Measurements from ENCODE around the gene PER1.
A peak's percentile ranks its signal among the peaks of the same experiment; 100 is the strongest.
"Not testable (repeated sequence)": the region's sequence is repeated elsewhere in the genome, so short reads cannot be mapped to it uniquely, and the experiment has no call there.

The PER1 gene

GRCh38 chr17:8118769-8119580, 33.2 kb downstream of the PER1 start:
- DNase-seq: peak; percentile 84 to 86

DNA sequence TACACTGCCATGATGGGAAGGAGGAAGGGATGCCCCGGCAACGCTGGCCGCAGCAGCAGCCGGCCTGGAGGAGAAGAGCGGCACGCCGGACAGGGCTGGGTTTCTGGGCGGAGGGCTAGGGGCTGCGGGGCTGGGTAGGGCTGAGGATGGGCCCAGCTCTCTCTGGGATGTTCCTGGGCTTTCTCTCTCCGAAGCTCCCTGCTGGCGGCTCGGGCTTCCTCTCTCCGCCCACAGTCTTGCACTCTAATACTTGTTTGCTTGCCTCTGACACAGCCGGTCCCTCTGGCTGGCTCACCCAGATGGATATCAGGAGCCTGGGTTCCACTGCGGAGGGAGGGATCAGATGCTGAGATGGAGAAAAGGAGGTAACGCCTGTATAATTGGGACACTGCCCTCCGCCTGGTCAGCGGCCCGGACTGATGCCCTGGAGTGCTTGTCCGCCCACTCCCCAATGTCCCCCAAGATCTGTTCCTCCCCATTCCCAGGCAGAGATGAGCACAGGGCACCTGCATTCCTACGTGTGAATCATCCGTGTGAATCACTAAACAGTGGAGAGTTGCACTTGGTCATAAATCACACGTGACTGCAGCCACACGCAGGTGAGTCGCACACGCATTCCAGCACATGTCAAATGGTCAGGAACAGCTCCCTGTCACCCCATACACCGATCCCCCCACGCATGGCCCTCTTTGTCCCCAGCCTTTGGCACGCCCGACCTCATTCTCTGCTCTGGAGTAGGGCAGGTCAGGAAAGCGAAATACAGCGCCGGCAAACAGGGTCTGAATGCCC, 34.0 kb downstream of the PER1 start, which contains the start of gene ALOXE3:
ALOXE3 (minus strand) TSS at position 535 of the 789 bp plus-strand sequence; CDS start at position 11, 524 bp downstream.
- DNase-seq: peak in 1 of 2 donors; percentile 51

DNA sequence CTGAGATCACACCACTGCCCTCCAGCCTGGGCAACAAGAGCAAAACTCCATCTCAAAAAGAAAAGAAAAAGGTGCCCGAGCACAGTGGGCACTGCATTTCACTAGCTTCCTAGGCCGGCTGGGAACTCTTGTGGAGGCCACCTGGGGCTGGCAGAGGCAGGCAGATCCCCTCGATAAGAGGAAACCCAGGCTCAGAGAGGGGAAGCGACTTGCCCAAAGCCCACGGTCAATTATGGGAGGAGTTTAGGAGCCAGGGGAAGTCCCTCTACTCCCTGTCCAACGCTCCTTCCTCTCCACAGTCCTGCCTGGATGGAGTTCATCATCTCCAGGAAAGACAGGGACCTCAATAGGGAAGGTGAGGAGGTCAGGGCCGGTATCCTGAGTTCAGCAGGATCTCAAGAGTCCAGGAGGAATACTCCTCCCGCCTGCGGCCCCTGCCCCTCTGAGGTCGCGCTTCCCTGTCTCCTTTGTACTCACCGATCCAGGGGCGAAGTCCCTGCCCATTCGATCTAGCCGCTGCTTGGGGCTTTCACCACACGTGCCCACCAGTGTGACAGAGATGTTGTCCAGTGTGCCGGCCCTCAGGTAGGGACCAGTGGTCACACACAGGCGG, 34.7 kb downstream of the PER1 start:
- DNase-seq: peak; percentile 44 to 66

- DNase-seq: no peak
Observed at GRCh38 chr17:8116776-8117175, 35.4 kb downstream of the PER1 start.

DNA sequence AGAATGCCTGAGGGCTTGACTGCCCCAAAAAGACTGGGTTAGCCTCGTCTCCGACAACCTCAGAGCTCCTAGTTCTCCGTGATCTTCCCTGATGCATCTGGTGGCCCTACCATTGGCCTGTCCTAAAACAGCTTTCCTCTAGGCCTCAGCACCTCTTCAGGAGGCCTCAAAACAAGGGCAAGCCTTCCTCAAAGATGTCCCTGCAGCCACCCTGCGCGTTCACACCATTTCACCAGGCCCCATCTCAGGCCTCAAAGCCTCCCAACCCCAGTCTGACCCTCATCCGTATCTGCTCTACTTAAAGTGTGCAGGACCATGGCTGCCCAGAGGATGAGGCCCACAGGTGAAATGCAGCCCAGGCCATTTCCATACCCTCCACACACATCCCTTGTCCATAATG, 41.3 kb downstream of the PER1 start:
- no peak for DNase-seq

DNA sequence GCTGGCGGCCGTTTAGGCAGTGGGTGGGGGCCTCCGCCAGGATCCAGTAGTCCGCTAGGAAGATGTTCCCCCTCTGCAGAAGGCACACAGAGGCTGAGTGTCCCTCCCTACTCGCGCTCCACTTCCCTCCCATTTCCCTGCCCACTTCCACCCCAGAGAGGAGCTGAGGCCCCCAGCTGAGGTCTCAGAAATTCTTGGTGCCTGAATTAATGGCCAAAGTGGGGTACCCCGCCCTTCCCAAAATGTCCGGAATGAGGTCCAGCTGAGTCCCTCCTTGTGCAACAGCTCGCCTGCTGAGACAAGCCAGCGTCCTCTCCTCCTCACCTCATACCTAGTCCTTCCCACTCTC, 41.8 kb downstream of the PER1 start:
- no peak for DNase-seq

GRCh38 chr17:8109661-8110455, 42.3 kb downstream of the PER1 start:
- peak in 1 of 2 donors; percentile 49 for DNase-seq

DNA sequence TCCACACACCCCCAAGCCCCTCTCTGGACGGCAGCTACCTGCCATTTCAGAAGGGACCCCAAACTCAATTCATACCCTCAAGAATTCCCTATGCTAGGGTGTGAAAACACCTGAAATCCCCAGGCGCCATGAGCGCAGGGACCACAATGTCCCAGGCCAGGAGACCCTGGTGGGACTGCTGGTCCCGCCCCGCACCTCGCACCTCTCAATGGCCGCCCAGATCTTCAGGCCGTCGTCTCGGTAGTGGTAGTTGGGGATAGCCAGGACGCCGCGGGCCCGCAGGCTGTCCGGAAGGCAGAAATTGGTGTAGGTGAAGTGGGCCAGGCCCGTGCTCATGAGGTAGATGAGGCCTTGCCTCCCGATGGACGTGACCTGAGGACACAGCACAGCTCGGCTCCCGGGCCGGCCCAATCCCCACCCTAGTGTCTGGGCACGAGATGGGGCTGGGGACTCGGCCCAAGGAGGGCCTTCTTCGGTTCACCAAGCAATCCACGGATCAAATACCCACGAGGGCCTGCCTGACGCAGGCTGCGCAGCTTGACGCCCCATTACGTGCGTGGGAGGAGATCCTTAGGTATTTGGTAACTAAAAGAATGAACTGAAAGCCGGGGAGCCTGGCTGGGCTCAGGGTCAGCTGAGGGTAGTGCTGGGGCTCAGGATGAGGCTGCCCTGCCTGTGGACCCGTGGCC, 43.1 kb downstream of the PER1 start:
- no peak for DNase-seq

GRCh38 chr17:8106980-8107379, 45.2 kb downstream of the PER1 start:
- DNase-seq: not testable (repeated sequence)

DNA sequence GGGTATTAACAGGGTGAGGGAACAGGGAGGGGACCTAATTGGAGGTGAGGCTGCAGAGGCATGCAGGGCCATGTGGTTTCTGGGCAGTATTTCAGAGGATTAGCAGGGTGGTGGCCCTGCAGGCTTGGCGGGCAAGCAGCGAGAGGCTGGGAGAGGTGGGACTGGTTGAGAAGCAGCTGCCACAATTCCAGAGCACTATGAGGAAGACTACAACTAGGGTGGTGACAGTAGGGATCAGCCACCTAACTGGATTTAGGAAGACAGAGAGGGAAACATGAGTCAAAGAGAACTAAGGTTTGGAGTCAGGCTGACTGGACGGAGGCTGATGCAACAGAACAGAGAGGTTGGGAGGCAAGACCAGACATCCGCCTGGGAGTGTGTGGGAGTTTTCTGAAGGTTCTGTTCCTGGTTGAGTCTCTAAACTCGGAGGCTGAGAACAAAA, 46.2 kb downstream of the PER1 start:
- peak; percentile 50 to 77 for DNase-seq

- DNase-seq: no peak
Observed at GRCh38 chr17:8104911-8105310, 47.3 kb downstream of the PER1 start.

DNA sequence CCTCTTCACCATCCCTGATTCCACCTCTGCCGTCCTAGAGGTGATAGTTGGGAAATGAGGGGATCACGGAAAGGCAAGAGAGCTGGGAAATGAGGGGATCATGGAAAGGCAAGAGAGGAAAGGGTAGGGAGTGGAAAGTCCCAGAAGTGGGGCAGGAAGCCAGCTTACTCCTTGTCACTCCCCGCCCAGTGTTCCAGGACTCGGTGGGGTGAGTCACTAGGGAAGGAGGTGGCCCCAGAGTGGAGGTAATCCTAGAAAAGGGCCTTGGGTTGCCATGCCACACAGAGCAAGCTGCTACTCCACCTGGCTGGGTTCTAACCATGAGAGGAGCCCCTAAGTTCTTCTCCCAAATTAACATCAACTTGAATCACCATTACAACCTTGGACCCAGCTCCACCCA, 48.7 kb downstream of the PER1 start:
- DNase-seq: no peak

DNA sequence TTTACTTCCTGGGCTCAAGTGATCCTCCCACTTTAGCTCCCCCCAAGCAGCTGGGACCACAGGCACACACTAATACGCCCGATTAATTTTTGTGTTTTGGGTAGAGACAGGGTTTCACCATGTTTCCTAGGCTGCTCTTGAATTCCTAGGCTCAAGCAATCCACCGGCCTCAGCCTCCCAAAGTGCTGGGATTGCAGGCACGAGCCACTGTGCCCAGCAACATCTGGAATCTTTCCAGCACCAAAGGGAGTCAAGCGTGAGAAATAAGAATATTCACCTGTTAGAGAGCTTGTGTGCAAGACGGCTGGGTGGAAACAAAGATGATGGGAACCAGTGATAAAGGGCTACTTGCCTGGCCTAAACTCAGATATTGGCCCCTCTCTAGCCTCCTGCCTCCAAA, 50.5 kb downstream of the PER1 start:
- DNase-seq: no peak

GRCh38 chr17:8100763-8101162, 51.4 kb downstream of the PER1 start:
- no peak for DNase-seq

DNA sequence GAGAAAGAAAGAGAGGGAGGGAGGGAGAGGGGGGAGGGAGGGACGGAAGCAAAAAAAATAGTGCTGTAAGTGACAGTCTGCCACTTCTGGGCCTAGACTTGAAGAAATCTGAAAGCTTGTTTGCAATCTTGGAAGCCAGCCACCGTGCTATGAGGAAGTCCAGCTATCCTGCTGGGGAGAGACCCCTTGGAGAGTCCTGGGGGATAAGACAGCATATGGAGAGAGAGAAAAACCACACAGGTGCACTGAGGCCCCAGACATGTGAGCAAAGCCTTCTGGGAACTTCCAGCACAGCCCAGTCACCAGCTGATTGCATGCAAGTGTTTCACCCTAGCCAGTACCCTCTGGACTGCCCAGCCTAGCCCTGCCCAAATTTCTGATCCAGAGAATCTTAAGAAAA, 52.1 kb downstream of the PER1 start:
- DNase-seq: no peak

DNA sequence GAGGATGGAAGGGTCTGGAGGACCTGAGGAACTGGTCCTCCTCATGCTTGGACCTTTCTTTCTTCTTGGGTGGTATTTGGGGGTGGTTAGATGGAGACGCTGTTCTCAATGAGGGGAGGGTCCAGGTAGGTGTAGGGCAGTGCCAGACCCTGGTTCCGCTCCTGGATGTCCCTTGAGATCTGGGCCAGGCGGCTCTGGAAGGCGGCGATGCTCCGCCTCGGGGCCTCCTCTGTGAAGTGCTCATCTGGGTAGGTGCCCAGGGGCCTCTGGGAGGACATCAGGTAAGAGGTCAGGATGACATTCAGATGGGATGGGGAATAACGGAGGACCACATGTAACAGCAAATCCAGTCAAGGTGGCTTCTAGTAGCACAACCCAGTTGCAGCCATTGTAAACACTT, 55.7 kb downstream of the PER1 start:
- no peak for DNase-seq

DNA sequence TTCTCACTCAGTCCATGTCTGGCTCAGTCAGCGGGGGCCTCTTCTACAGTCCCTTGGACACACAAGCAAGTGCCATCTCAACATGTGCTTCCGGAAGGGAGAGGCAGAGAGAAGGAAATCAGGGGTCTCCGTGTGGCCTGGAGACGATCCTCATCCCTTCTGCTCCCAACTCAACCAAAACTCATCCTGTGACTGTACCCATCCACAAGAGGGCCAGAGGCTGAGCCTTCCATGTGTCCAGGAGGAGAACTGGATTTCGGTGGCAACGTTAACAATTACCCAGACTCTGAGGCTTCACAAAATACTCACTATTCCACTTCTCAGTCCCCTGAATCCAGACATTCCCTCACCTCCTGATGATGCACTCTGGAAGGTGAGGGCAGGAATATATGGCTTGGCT, 56.8 kb downstream of the PER1 start:
- DNase-seq: no peak

DNA sequence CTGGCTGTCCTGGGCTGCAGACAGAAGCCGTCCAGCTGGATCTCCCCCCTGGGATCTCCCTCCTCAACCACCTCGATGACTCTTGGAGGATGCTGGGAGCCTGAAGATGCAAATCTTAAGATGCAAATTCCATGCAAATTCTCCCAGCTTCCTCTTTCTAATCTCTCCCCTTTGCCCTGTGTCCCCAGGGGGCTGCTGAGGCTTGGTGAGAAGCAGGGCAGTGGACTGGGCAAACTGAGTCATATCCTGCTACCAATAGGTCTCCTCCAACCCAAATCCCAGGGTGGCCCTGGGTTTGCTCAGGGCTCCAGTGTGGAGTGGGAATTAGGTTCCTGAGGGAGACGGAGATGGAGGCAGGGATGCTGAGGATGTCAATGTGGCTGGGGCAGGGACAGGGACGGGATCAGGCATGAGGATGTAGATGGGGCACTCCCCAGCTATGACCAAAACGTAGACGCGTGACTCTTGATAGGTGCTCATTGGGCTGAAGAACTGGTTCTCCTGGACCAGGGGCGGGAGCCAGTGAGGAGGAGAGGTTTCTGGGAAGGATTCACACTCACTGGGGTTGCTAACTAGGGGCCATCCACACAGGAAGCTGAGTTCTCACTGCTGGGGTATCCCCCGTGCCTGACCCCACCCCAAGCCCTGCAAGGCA, 61.0 kb downstream of the PER1 start:
- no peak for DNase-seq
